IPS DF 4.7 (cell line): ENCODE measurements around the gene WDR77.

Experiments used
- DNase-seq: peaks from one replicate; pipeline ENCODE4 v3.0.0-alpha.2; 2013; ENCODE audit warnings: low spot score; ENCODE audit errors: extremely low read depth

Gene WDR77

GRCh38 chr1:111469539-111469938 is 20.5 kb upstream of the WDR77 start:
- DNase-seq, result no peak

DNA sequence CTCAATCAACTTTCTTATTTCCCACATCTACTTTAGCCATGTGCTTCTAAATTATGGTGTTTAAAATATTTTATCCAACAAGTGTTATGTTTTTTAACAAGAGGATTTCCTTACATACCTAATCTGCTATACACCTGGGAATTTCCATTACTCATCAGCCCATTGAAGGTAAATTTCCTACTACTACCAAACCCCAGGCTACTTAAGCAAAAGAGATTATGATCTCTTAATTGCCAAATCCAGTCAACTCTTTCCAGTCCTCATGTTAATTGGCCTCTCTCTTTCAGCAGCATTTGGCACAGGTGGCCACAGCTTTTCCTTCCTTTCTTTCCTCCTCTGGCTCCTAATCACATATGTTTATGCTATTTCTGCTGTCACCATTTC is 19.7 kb upstream of the WDR77 start:
- no peak for DNase-seq

DNA sequence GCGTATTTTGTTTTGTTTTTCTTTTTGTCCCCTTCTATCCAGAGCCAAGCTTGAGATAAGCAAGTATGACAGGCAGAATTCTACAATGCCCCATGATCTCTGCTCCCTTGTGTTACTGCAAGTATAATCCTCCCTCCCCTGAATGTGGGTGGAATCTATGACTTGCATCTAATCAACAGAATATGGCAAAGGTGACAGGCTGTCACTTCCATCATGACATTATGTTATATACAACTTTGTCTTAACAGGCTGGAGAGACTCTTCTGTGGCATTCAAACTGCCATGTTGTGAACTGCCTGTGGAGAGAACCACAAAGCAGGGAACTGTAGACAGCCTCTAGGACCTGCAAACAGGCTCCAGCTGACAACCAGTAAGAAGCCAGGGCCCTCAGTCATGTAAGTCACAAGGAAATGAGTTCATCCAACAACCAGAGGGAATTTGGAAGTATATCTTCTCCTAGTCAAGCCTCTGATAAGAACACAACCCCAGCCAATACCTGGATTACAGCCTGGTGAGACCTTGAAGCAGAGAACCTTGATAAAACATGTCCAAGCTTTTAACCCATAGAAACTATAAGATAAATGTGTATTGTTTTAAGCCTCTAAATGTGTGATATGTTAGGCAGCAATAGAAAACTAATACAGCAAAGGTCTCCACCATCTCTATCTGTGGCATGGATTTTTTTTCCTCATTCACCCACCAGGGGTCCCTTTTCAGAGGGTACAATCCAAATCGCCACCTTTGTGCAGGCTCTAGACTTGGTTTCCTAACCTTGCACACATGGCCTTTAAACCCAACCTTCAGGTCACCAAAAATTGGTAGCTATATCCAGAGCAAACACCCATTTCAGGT is 19.0 kb upstream of the WDR77 start:
- DNase-seq, result no peak

GRCh38 chr1:111466480-111466879 is 17.4 kb upstream of the WDR77 start:
- DNase-seq, result no peak

GRCh38 chr1:111465754-111466153 is 16.7 kb upstream of the WDR77 start:
- no peak for DNase-seq

DNA sequence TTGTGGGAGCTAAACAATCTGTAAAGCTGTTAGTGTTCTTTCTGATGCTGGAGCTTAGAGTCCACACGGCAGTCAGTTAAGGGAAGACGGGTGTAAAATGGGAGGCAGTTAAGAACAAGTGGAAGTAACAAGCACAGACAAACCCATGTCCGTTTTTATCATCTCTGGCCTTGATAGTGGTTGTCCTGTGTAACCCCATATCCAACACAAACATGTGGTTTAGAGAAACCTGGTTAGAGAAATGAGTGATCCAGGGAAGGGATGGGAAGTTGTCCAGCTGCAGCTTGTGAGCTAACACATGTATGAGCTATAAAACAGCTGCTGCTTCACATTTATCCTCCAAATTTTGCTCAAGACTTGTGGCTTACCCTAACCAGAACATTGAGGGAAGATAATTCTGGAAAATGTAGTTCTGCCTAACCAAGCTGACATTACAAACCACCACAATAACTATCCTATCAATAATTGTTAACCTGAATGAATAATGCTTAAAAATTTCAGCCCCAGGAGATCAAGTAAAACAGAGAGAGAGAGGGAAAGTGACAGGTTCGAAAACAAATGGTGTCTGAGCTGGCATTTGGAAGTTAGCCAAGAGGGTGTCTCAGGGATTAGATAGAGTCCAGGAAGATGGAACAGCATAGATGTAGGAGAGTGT is 14.1 kb upstream of the WDR77 start:
- DNase-seq, result no peak

- DNase-seq, result no peak
Observed at GRCh38 chr1:111462370-111463028, 13.4 kb upstream of the WDR77 start.

DNA sequence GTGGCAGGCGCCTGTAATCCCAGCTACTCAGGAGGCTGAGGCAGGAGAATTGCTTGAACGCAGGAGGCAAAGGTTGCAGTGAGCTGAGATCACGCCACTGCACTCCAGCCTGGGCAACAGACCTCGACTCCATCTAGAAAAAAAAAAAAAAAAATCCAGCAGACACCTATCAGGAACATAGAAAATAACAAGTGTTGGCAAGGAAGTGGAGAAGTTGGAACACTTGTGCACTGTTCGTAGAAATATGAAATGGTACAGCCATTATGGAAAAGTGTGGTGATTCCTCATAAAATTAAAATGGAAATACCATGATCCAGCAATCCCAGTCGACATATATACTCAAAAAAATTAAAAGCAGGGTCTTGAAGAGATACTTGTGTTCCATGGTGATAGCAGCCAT is 12.7 kb upstream of the WDR77 start:
- no peak for DNase-seq

DNA sequence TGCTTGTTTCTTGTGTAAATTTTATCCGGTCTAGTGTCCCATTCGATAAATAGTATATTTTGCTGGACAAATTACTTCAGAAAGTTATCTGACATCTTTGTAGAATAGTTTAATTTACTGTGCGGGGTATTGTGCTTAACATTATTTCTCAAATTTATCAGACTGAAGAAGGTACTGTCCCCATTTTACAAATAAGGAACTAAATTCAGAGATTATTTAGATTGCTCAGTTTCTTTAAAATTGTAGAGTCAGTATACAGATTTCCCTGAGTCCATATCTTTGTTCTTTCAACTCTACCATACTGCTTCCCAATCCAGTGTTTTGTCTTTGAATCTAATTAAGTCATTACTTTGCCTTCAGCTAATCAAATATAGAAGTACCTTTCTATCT is 6.6 kb upstream of the WDR77 start:
- no peak for DNase-seq

DNA sequence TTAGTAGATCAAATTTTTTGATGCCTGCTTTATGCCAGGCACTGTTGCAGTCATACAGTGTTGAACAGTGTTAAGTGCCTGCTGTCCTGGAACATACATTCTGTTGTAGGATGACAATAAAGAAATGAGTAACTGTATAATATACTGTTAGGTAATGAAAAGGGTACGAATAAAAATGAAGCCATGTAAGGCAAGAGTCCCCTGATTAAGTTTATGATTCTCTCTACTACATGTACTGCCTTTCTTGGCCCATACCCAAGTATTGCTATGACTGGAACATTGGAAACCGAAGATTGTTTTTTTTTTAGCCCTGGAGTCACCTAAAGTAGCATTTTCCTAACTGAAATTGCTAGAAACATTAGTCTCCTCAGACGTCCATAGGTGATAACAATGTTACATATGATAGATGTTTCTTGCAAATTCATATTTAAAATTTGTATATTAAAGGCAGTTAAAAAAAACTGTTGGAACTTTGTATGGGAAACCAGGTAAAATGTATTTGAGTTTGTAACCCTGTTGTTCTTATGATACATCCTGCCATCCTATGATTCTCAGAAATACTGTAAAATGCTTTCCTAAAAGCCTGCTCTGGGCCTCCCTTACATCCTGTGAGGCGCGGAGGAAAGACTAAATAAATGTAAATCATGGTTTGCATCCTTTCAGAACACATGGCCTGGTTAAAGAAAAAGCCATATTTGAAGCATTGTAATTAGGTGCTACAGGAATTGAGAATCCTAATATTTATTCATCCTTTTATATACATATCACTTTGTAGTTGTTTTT is 6.0 kb upstream of the WDR77 start:
- DNase-seq, result no peak

GRCh38 chr1:111453706-111454105 is 4.7 kb upstream of the WDR77 start:
- no peak for DNase-seq

DNA sequence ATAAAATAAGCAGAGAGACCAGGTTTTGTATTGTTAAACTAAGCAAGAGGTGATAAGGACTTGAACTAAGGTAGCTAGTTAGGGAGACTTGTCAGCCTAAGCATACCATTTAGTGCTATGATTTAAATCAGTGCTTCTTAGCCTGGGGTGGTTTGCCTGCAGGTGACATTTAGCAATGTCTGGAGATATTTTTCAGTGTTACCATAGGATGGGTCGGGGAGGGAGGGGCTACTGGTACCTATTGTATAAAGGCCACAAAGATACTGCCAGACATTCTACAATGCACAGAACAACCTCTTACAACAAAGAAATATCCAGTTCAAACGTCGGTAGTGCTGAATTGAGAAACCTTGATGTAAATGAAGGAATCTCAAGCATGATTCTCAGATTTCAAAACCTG is 3.5 kb upstream of the WDR77 start:
- no peak for DNase-seq

GRCh38 chr1:111450185-111450584 is 1.1 kb upstream of the WDR77 start:
- DNase-seq, result no peak

GRCh38 chr1:111449703-111450017 is 604 bp upstream of the WDR77 start:
- no peak for DNase-seq

DNA sequence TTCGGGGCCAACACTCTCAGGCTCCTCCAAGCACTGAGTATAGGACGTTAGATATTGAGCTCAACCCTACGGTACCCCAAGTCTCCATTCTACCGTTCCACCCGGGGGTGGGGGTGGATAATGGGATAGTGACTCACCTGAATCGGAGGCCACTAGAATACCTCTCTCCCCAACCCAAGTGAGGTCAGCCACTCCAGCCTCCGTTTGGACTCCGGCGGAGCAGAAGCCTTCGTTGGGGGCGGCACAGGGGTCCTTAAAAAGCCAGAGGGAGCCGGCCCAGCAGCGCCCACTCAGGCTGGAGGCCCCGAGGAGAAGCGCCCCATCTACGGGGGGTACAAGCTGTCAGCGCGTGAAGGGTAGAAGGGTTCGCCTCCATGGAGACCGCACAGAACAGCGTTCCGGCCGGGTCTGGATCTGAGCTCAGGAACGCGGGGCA is 556 bp downstream of the WDR77 start:
- DNase-seq, result no peak

DNA sequence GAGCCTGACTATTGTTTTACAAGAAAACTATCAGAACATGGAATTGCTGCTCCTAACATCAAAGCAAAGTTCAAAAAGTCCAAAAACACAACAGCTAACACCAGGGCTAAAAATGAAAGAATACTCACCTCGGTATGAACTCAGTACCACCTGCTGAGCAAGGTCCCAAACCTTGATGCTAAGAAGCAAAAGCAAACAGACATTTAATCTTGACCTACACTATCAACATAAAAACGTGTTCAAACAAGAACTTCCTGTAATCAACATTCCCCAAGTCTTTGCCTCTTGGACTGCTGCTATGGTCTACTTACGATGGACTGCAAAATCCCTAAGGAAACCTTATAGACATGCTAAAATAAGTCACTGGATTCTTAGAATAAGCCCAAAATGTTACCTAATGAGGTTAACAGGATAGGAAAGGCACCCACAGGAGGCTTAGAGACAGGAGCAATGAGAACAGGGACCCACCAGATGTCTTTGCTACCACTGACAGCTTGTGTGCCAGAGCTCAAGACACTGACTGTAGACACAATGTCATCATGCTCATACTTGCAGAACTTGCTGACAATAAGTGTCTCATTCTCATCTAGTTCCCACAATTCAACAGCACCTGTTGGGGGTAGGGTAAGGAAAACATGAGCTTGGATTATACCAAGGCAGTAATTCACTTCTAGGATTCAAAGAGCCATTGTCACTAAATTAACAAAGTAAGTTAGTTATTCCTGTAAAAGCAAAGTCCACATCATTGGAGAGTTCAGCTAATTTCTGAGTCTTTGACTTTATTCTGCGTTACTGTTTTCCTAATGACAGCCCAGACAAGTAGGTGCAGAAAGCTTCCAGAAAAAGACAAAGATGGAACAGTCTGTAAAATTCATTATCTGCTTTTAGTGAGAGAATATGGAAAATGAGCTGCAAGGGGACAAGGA is 1.8 kb downstream of the WDR77 start:
- DNase-seq, result no peak

- no peak for DNase-seq
Observed at GRCh38 chr1:111446546-111446945, 2.5 kb downstream of the WDR77 start.

GRCh38 chr1:111444031-111444430 is 5.0 kb downstream of the WDR77 start:
- DNase-seq, result no peak

DNA sequence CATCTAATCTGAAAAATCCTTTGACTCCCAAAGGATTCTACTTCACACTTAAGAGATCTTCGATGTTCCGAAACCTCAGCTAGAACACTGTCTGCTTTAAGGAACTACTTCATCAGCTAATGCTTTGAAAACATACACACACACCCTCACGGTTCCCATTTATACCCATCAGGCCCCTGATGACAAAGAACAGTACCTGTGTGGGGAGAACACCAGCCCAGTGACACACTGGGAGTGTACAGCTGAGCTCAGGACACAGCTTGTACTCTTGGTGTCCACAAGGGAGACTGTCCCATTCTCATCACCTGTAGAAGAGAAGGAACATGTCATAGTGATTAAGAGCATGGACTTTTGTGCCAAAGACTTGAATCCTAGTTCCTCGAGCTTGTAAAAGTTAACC is 6.6 kb downstream of the WDR77 start:
- DNase-seq, result no peak

DNA sequence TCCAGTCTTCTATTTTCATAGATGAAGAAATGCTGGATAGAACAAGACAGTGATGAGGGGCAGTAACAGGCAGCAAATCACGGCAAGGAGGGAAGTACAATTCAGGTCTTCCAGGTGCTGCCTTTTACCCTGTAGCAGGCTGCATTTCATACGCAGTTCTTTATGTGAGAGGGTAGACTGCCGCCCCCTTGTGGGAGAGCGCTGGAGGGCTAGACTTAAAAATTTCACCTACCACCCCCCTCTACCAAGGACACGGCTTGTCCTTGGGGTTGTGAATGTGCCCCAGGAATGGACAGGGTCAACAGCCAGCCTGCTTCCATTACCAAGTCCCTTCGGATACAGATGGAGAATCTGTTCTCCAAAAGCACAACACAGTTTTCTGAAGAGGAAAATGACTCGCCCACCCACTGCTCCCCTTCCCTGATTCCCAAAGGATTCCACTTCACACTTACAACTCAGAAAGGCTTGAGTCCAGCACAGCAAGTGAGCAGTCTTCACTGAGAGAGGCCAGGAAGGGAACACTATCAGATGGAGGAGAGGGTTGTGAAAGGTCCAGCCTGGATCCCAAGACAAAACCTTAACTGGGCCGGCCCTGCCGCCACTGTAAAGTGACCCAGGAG is 7.4 kb downstream of the WDR77 start:
- DNase-seq, result peak; percentile 33
